Activated CD4-positive, alpha-beta T cell treated with anti-CD3 and anti-CD28 coated beads, Interleukin-2, amount 50 U/mL, for 16 hours (primary cell): ENCODE data around the gene USO1.
"Not testable (repeated sequence)": the region's sequence is repeated elsewhere in the genome, so short reads cannot be mapped to it uniquely, and the experiment has no call there.

Experiments used
- DNase-seq: peaks from one replicate; pipeline ENCODE4 v3.0.0-alpha.2; 2020

Gene USO1

GRCh38 chr4:75724066-75724866 is at the start of gene USO1:
USO1 (plus strand) TSS chr4:75724577; CDS start chr4:75724820, 243 bp downstream.
- DNase-seq: peak; percentile 100

GRCh38 chr4:75675004-75675531 is 49.3 kb upstream of the USO1 start:
- no peak for DNase-seq

GRCh38 chr4:75678473-75678872 is 45.9 kb upstream of the USO1 start:
- DNase-seq: no peak

- DNase-seq: no peak
These were observed 45.4 kb upstream of the USO1 start for GRCh38 chr4:75678965-75679364.

- DNase-seq: no peak
These were observed 44.4 kb upstream of the USO1 start for GRCh38 chr4:75679876-75680575.

- DNase-seq: no peak
These were observed 40.8 kb upstream of the USO1 start for GRCh38 chr4:75683482-75684155.

- DNase-seq: no peak
These were observed 38.7 kb upstream of the USO1 start for GRCh38 chr4:75685546-75686189.

GRCh38 chr4:75686346-75686745 is 38.0 kb upstream of the USO1 start:
- peak; percentile 30 for DNase-seq

- DNase-seq: not testable (repeated sequence)
These were observed 37.3 kb upstream of the USO1 start for GRCh38 chr4:75687125-75687524.

GRCh38 chr4:75692066-75692465 is 32.3 kb upstream of the USO1 start:
- DNase-seq: not testable (repeated sequence)

GRCh38 chr4:75696071-75696470 is 28.3 kb upstream of the USO1 start:
- DNase-seq: no peak

- no peak for DNase-seq
These were observed 27.8 kb upstream of the USO1 start for GRCh38 chr4:75696581-75696980.

GRCh38 chr4:75698162-75698962 is 26.0 kb upstream of the USO1 start:
- peak; percentile 46 for DNase-seq

- DNase-seq: no peak
These were observed 25.5 kb upstream of the USO1 start for GRCh38 chr4:75698963-75699228.

- peak; percentile 33 for DNase-seq
These were observed 25.1 kb upstream of the USO1 start for GRCh38 chr4:75699299-75699698.

- DNase-seq: no peak
These were observed 21.4 kb upstream of the USO1 start for GRCh38 chr4:75702919-75703411.

- DNase-seq: no peak
These were observed 19.0 kb upstream of the USO1 start for GRCh38 chr4:75705198-75705977.

- DNase-seq: no peak
These were observed 16.1 kb upstream of the USO1 start for GRCh38 chr4:75708218-75708691.

GRCh38 chr4:75710246-75710645 is 14.1 kb upstream of the USO1 start:
- no peak for DNase-seq

- DNase-seq: no peak
These were observed 10.4 kb upstream of the USO1 start for GRCh38 chr4:75714011-75714410.

- DNase-seq: no peak
These were observed 9.7 kb upstream of the USO1 start for GRCh38 chr4:75714704-75715103.
